Stomach (tissue), 4 donors: ENCODE results near the gene HNRNPDL.

ENCODE experiments used
- EP300 ChIP-seq: sonication (generic); formaldehyde crosslinking; IDR thresholded peaks from one replicate; pipeline ENCODE4 v1.6.1; 2017; ENCODE audit warnings: antibody characterized with exemption
- POLR2A ChIP-seq, 4 donors: fragments of 450-650 bp; IDR thresholded peaks; one replicate each; pipeline ENCODE4 v1.6.1; 2016; ENCODE audit warnings: antibody characterized with exemption in 4 of 4, control low read depth in 2 of 4, mild to moderate bottlenecking in 1 of 4, moderate library complexity in 1 of 4
- POLR2AphosphoS5 ChIP-seq, 3 donors: sonication (generic); formaldehyde crosslinking; IDR thresholded peaks; one replicate each; pipeline ENCODE4 v1.6.1; 2016; ENCODE audit warnings: antibody characterized with exemption in 3 of 3
- TF ChIP-seq, protein P1 (sequence below), 7 experiments: fragments of 450-650 bp in 4 of 7; fragments of 200-600 bp in 3 of 7; sonication (generic) in 3 of 7; IDR thresholded peaks; one replicate each; pipeline ENCODE4 v1.5.1; 2016 to 2019; ENCODE audit warnings: antibody characterized with exemption in 7 of 7, control low read depth in 2 of 7, mild to moderate bottlenecking in 1 of 7

DNA sequence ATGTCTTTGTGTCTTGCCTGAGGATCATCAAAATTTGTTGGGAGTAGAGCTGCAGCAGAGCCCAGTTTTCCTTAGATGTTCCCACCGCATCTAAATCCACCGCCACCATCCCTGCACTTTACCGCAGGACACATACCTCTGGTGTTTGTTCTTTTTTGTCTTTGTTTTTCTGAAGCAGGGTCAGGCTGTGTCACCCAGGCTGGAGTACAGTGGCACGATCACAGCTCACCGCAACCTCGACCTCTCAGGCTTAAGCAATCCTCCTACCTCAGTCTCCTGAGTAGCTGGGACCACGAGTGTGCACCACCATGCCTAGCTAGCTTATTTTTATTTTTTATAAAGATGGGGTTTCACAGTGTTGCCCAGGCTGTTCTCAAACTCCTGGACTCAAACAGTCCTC is 4.7 kb upstream of the HNRNPDL start:
- TF ChIP-seq, protein P1, sequence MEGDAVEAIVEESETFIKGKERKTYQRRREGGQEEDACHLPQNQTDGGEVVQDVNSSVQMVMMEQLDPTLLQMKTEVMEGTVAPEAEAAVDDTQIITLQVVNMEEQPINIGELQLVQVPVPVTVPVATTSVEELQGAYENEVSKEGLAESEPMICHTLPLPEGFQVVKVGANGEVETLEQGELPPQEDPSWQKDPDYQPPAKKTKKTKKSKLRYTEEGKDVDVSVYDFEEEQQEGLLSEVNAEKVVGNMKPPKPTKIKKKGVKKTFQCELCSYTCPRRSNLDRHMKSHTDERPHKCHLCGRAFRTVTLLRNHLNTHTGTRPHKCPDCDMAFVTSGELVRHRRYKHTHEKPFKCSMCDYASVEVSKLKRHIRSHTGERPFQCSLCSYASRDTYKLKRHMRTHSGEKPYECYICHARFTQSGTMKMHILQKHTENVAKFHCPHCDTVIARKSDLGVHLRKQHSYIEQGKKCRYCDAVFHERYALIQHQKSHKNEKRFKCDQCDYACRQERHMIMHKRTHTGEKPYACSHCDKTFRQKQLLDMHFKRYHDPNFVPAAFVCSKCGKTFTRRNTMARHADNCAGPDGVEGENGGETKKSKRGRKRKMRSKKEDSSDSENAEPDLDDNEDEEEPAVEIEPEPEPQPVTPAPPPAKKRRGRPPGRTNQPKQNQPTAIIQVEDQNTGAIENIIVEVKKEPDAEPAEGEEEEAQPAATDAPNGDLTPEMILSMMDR (IDR thresholded peaks at IDR 0.05) = no peak
- TF ChIP-seq EP300 (no peak), POLR2A (IDR thresholded peaks at IDR 0.05) (no peak), POLR2AphosphoS5 (IDR thresholded peaks at IDR 0.05) (no peak)
